HEK293 (cell line): ENCODE measurements around the gene EREG.

ENCODE experiments used
- CTCF ChIA-PET: fragments of 350-600 bp; formaldehyde crosslinking; extraction: SDS; loops from one replicate; lab custom pipeline; 2021; ENCODE audit warnings: antibody characterized with exemption; lab: Yijun Ruan, JAX
- POLR2A ChIA-PET: fragments of 300-600 bp; formaldehyde crosslinking; extraction: SDS; loops from one replicate; lab custom pipeline; 2020; ENCODE audit warnings: antibody characterized with exemption, inconsistent platforms; lab: Yijun Ruan, JAX
- H3K27ac ChIP-seq: fragments of 200-500 bp; sonication (Bioruptor generic); 2 replicates; pipeline ENCODE4 v1.5.1; 2014; ENCODE audit warnings: low read depth, low read length, control low read depth, inconsistent platforms; ENCODE audit errors: extremely low read depth
- H3K36me3 ChIP-seq, 2 experiments: fragments of 200-500 bp in 1 of 2; sonication (Bioruptor generic) in 1 of 2; 1 replicate in 1 of 2; 2 replicates in 1 of 2; pipeline ENCODE4 v1.5.1; 2014 to 2017; ENCODE audit warnings: inconsistent platforms in 2 of 2, low read length in 2 of 2; ENCODE audit not compliant: control insufficient read depth in 2 of 2, insufficient read depth in 1 of 2
- H3K4me1 ChIP-seq: fragments of 200-500 bp; sonication (Bioruptor generic); 2 replicates; pipeline ENCODE4 v1.5.1; 2014; ENCODE audit warnings: mild to moderate bottlenecking, low read length, inconsistent platforms; ENCODE audit not compliant: control insufficient read depth, insufficient read depth
- H3K4me3 ChIP-seq: 2 replicates; pipeline ENCODE4 v1.5.1; 2011; ENCODE audit warnings: low read depth, mild to moderate bottlenecking, control low read depth, low read length, moderate library complexity
- H3K9me3 ChIP-seq: fragments of 200-500 bp; sonication (Bioruptor generic); 2 replicates; pipeline ENCODE4 v1.5.1; 2014; ENCODE audit warnings: low read depth, low read length, inconsistent platforms; ENCODE audit not compliant: control insufficient read depth, insufficient read depth
- FEZF1 ChIP-seq: fragments of 450-650 bp; formaldehyde crosslinking; IDR thresholded peaks from 2 replicates; pipeline ENCODE4 v1.5.1; 2016; ENCODE audit warnings: missing biosample characterization, missing genetic modification characterization
- KLF16 ChIP-seq: fragments of 450-650 bp; formaldehyde crosslinking; IDR thresholded peaks from 2 replicates; pipeline ENCODE4 v1.5.1; 2017; ENCODE audit warnings: missing biosample characterization, missing genetic modification characterization
- ZBTB20 ChIP-seq: fragments of 450-650 bp; formaldehyde crosslinking; IDR thresholded peaks from 2 replicates; pipeline ENCODE4 v1.5.1; 2016; ENCODE audit warnings: missing biosample characterization, missing genetic modification characterization
- ZBTB7A ChIP-seq: fragments of 450-650 bp; formaldehyde crosslinking; IDR thresholded peaks from 2 replicates; pipeline ENCODE4 v1.5.1; 2016; ENCODE audit warnings: low read depth, missing biosample characterization, missing genetic modification characterization
- ZNF596 ChIP-seq: fragments of 450-650 bp; IDR thresholded peaks from 2 replicates; pipeline ENCODE4 v1.5.0; 2018; ENCODE audit warnings: missing biosample characterization, mild to moderate bottlenecking, missing genetic modification characterization, moderate library complexity
- ZNF610 ChIP-seq: fragments of 450-650 bp; formaldehyde crosslinking; IDR thresholded peaks from 2 replicates; pipeline ENCODE4 v1.5.1; 2016; ENCODE audit warnings: missing biosample characterization, missing genetic modification characterization, borderline replicate concordance
- ZNF624 ChIP-seq: fragments of 450-650 bp; formaldehyde crosslinking; IDR thresholded peaks from 2 replicates; pipeline ENCODE4 v1.5.1; 2017; ENCODE audit warnings: missing biosample characterization, missing genetic modification characterization
- ZNF629 ChIP-seq: fragments of 450-650 bp; formaldehyde crosslinking; IDR thresholded peaks from 2 replicates; pipeline ENCODE4 v1.5.1; 2017; ENCODE audit warnings: missing biosample characterization, missing genetic modification characterization
- ZNF768 ChIP-seq: fragments of 450-650 bp; formaldehyde crosslinking; IDR thresholded peaks from 2 replicates; pipeline ENCODE4 v1.5.1; 2018; ENCODE audit warnings: missing biosample characterization, mild to moderate bottlenecking, missing genetic modification characterization
- ZNF837 ChIP-seq: fragments of 450-650 bp; formaldehyde crosslinking; IDR thresholded peaks from 2 replicates; pipeline ENCODE4 v1.5.1; 2016; ENCODE audit warnings: missing biosample characterization, missing genetic modification characterization
- TF ChIP-seq, protein P1 (sequence below): fragments of 450-650 bp; IDR thresholded peaks from 2 replicates; pipeline ENCODE4 v1.5.1; 2018; ENCODE audit warnings: missing biosample characterization, missing genetic modification characterization
- TF ChIP-seq, protein P2 (sequence below): fragments of 450-650 bp; formaldehyde crosslinking; IDR thresholded peaks from 2 replicates; pipeline ENCODE4 v1.5.1; 2016; ENCODE audit warnings: missing biosample characterization, missing genetic modification characterization
- TF ChIP-seq, protein P3 (sequence below): fragments of 450-650 bp; formaldehyde crosslinking; IDR thresholded peaks from 2 replicates; pipeline ENCODE4 v1.5.1; 2016; ENCODE audit warnings: missing biosample characterization, missing genetic modification characterization
- TF ChIP-seq, protein P4 (sequence below): fragments of 450-650 bp; formaldehyde crosslinking; IDR thresholded peaks from 2 replicates; pipeline ENCODE4 v1.5.1; 2016; ENCODE audit warnings: missing biosample characterization, missing genetic modification characterization
- TF ChIP-seq, protein P5 (sequence below): fragments of 450-650 bp; formaldehyde crosslinking; IDR thresholded peaks from 2 replicates; pipeline ENCODE4 v1.5.1; 2016; ENCODE audit warnings: missing biosample characterization, missing genetic modification characterization, low read depth

EREG gene

DNA sequence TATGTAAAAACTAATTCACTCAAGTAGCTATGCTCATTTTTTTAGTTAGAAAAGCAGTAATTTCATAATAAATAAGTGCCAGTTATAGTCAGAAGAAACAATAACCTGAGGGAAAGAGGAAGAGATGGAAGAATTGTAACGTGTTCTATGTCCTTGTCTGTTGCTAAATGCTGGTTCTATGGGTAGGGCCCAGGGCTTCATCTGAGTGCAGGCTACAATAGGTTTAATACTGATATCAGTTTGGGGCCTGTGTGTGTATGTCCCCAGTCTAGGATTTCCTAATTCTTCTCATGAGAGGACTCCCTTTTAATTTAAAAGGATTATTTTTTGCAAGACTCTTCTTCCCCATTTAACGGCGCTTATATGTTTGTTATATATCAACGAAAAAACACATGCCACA, 3.3 kb upstream of the EREG start:
- Histone ChIP-seq H3K36me3 (no peaks in the 10 kb centered on the region), H3K4me1 (no peaks in the 10 kb centered on the region), H3K27ac (no peak overlapping the region), H3K4me3 (no peak overlapping the region), H3K9me3 (no peaks in the 10 kb centered on the region)
- TF ChIP-seq, protein P1, sequence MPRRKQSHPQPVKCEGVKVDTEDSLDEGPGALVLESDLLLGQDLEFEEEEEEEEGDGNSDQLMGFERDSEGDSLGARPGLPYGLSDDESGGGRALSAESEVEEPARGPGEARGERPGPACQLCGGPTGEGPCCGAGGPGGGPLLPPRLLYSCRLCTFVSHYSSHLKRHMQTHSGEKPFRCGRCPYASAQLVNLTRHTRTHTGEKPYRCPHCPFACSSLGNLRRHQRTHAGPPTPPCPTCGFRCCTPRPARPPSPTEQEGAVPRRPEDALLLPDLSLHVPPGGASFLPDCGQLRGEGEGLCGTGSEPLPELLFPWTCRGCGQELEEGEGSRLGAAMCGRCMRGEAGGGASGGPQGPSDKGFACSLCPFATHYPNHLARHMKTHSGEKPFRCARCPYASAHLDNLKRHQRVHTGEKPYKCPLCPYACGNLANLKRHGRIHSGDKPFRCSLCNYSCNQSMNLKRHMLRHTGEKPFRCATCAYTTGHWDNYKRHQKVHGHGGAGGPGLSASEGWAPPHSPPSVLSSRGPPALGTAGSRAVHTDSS (tag by site-specific recombination), result no peak
- TF ChIP-seq ZNF768 (tag by site-specific recombination), result no peak
- TF ChIP-seq FEZF1, result no peak
- POLR2A ChIA-PET, result no interaction called here
- CTCF ChIA-PET, result no interaction called here

DNA sequence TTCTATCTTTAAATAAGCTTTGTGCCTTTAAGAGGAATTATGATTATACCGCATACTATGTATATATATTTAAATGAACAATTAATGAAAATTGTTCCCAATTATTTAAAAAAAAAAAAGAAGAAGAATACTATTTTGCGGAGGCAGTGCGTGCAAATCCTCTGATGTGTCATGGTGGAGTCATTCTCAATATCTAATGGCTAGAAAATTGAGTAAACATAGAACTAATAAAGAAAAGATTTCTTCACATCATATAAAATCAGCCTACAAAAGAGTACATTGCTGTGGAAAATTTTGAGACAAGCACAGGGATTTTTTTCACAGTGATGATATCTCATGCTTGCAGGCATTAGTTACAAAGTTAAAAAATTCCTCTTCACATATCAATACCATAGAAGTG, 2.6 kb upstream of the EREG start:
- CTCF ChIA-PET, result no interaction called here
- Histone ChIP-seq H3K4me3 (no peak overlapping the region), H3K36me3 (no peaks in the 10 kb centered on the region), H3K9me3 (no peaks in the 10 kb centered on the region), H3K27ac (no peak overlapping the region), H3K4me1 (no peaks in the 10 kb centered on the region)
- TF ChIP-seq ZNF629 (tag by site-specific recombination) (no peak), ZBTB7A (tag by site-specific recombination) (no peak), KLF16 (tag by site-specific recombination) (no peak), ZNF624 (no peak), ZNF596 (no peak), ZNF610 (tag by site-specific recombination) (no peak), ZNF837 (tag by site-specific recombination) (no peak), ZBTB20 (tag by site-specific recombination) (no peak)
- TF ChIP-seq, protein P2, sequence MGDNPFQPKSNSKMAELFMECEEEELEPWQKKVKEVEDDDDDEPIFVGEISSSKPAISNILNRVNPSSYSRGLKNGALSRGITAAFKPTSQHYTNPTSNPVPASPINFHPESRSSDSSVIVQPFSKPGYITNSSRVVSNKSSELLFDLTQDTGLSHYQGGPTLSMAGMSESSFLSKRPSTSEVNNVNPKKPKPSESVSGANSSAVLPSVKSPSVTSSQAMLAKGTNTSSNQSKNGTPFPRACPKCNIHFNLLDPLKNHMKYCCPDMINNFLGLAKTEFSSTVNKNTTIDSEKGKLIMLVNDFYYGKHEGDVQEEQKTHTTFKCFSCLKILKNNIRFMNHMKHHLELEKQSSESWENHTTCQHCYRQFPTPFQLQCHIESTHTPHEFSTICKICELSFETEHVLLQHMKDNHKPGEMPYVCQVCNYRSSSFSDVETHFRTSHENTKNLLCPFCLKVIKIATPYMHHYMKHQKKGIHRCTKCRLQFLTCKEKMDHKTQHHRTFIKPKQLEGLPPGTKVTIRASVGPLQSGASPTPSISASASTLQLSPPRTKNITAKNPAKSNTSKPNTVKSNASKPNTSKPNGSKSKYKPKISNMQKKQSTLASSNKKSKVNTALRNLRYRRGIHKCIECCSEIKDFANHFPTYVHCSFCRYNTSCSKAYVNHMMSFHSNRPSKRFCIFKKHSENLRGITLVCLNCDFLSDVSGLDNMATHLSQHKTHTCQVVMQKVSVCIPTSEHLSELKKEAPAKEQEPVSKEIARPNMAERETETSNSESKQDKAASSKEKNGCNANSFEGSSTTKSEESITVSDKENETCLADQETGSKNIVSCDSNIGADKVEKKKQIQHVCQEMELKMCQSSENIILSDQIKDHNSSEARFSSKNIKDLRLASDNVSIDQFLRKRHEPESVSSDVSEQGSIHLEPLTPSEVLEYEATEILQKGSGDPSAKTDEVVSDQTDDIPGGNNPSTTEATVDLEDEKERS (tag by site-specific recombination), result no peak
- TF ChIP-seq, protein P3, sequence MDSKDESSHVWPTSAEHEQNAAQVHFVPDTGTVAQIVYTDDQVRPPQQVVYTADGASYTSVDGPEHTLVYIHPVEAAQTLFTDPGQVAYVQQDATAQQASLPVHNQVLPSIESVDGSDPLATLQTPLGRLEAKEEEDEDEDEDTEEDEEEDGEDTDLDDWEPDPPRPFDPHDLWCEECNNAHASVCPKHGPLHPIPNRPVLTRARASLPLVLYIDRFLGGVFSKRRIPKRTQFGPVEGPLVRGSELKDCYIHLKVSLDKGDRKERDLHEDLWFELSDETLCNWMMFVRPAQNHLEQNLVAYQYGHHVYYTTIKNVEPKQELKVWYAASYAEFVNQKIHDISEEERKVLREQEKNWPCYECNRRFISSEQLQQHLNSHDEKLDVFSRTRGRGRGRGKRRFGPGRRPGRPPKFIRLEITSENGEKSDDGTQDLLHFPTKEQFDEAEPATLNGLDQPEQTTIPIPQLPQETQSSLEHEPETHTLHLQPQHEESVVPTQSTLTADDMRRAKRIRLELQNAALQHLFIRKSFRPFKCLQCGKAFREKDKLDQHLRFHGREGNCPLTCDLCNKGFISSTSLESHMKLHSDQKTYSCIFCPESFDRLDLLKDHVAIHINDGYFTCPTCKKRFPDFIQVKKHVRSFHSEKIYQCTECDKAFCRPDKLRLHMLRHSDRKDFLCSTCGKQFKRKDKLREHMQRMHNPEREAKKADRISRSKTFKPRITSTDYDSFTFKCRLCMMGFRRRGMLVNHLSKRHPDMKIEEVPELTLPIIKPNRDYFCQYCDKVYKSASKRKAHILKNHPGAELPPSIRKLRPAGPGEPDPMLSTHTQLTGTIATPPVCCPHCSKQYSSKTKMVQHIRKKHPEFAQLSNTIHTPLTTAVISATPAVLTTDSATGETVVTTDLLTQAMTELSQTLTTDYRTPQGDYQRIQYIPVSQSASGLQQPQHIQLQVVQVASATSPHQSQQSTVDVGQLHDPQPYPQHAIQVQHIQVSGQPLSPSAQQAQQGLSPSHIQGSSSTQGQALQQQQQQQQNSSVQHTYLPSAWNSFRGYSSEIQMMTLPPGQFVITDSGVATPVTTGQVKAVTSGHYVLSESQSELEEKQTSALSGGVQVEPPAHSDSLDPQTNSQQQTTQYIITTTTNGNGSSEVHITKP (tag by site-specific recombination), result no peak
- TF ChIP-seq, protein P4, sequence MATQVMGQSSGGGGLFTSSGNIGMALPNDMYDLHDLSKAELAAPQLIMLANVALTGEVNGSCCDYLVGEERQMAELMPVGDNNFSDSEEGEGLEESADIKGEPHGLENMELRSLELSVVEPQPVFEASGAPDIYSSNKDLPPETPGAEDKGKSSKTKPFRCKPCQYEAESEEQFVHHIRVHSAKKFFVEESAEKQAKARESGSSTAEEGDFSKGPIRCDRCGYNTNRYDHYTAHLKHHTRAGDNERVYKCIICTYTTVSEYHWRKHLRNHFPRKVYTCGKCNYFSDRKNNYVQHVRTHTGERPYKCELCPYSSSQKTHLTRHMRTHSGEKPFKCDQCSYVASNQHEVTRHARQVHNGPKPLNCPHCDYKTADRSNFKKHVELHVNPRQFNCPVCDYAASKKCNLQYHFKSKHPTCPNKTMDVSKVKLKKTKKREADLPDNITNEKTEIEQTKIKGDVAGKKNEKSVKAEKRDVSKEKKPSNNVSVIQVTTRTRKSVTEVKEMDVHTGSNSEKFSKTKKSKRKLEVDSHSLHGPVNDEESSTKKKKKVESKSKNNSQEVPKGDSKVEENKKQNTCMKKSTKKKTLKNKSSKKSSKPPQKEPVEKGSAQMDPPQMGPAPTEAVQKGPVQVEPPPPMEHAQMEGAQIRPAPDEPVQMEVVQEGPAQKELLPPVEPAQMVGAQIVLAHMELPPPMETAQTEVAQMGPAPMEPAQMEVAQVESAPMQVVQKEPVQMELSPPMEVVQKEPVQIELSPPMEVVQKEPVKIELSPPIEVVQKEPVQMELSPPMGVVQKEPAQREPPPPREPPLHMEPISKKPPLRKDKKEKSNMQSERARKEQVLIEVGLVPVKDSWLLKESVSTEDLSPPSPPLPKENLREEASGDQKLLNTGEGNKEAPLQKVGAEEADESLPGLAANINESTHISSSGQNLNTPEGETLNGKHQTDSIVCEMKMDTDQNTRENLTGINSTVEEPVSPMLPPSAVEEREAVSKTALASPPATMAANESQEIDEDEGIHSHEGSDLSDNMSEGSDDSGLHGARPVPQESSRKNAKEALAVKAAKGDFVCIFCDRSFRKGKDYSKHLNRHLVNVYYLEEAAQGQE (tag by site-specific recombination), result no peak
- TF ChIP-seq, protein P5, sequence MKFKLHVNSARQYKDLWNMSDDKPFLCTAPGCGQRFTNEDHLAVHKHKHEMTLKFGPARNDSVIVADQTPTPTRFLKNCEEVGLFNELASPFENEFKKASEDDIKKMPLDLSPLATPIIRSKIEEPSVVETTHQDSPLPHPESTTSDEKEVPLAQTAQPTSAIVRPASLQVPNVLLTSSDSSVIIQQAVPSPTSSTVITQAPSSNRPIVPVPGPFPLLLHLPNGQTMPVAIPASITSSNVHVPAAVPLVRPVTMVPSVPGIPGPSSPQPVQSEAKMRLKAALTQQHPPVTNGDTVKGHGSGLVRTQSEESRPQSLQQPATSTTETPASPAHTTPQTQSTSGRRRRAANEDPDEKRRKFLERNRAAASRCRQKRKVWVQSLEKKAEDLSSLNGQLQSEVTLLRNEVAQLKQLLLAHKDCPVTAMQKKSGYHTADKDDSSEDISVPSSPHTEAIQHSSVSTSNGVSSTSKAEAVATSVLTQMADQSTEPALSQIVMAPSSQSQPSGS (tag by site-specific recombination), result no peak
- POLR2A ChIA-PET, result no interaction called here
